T1000 (cell line): ENCODE data around the gene EEF1AKMT2.

Experiments used
- DNase-seq: peaks from one replicate; lab custom pipeline; 2025; ENCODE audit warnings: mixed read lengths; lab: John Stamatoyannopoulos, UW

EEF1AKMT2 gene

GRCh38 chr10:124719213-124719851 lies 72.4 kb downstream of the EEF1AKMT2 start:
- DNase-seq: no peak

DNA sequence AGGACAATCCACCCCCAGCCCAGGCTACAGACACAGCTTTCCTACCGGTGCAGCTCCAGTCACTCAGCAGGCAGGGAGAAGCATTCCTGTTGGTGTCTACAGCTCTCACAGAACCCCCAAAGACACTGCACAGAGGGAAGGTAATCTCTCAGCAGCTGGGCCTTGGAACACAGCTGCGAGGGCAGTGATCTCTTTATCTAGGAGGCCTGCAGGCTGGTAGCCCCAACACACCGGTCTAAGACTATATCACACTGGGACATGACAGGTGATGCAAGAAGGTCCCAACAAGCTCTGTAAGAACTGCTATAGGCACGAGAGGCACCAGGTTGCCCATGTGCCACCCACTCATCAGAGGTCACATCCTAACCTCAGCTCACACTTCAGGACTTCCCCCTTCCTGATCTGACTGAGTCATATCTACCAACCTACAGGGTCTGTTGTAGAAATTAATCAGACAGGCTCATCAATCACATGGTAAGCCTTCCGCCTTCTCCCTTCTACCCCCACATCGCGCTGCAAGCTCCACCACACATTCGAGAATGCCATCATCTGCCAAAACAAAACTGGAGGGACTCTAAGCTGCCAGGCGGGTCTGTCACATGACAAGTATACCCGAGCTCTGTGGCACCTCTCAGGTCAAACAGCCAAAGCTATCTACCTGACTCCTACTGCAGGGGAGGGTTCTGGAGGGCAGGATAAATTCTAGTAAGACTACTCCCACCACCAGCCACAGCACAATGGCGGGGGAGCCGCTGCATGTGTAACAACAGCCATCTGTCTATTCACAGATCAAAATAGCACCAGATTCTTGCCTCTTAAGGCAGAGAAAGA lies 73.6 kb downstream of the EEF1AKMT2 start:
- no peak for DNase-seq

DNA sequence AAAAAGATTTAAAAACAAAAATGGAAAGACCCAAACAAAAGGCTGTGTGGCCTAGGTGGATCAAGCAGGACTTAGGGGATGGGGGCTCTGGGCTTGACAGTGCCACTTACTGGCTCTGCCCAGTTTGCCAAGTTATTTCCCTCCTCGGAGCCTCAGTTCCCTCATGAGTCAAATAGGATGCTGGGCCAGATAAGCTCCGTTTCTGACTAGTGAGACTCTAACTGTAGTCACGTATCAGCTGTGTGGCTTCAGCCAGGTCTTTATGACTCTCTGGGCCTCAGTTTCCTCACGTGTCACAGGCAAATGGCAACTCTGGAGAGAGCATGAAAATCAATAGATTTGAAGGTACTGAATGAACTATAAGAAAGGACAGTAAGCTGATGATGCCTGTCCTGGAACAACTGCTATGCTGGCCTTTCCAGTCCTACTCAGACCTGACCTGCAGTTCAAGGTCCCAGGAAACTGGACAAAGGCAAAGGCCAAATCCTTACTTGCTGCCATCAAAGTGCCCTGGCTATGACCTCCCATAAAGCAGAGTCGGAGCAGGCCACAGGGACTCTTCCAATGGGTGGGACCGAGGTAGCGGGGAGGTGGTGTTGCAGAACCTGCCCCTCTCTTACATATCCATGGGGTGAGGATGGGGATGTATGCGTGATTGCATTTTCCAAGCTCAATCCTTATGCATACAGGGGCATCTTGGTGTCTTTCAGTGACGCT lies 74.5 kb downstream of the EEF1AKMT2 start:
- no peak for DNase-seq

- DNase-seq: no peak
These were observed 75.3 kb downstream of the EEF1AKMT2 start for GRCh38 chr10:124716369-124716768.

GRCh38 chr10:124715439-124715838 lies 76.2 kb downstream of the EEF1AKMT2 start:
- no peak for DNase-seq

DNA sequence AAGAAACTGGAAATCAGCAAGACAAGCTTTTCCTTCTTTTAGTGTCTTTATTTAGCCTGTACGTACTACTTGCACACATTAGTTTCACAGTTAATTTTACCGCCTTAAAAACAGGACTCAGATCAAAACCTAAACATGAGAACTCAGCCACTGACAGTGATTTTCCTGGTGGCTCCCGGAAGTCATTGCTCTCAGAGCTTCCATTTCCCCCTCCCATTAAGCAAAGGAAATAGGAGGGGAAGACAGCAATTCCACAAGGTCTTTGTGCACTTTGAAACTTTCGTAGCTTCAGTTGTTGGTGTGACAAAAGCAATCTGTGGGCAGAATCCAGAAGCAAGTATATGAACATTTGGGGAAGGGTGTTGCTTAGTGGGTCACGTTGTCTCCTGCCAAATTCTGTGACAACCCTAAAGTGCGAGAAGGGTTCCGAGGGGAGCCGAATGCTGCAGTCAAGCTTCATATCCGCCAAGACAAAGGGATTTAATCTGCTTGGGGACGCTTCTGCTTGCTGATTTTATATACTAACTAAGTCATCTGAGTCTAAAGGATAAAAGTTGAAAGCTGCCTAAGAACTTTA lies 77.9 kb downstream of the EEF1AKMT2 start:
- DNase-seq: no peak

GRCh38 chr10:124712704-124713407 lies 78.8 kb downstream of the EEF1AKMT2 start:
- no peak for DNase-seq

DNA sequence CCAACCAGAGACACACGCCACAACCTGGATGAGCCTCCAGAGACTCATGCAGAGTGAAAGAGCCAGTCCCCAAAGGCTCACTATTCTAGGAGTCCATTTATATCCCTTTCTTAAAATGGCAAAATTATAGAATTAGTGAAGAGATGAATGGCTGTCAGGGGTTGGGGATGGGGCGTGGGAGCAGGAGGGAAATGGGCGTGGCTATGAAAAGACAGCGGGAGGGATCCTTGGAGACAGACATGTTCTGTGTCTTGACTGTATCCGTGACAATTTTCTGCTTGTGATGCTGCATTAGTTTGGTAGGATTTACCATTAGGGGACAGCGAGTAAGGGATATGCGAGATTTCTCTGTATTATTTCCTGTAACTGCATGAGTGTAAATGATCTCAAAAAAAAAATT lies 80.5 kb downstream of the EEF1AKMT2 start:
- DNase-seq: no peak

- DNase-seq: no peak
These were observed 81.3 kb downstream of the EEF1AKMT2 start for GRCh38 chr10:124710266-124710881.

DNA sequence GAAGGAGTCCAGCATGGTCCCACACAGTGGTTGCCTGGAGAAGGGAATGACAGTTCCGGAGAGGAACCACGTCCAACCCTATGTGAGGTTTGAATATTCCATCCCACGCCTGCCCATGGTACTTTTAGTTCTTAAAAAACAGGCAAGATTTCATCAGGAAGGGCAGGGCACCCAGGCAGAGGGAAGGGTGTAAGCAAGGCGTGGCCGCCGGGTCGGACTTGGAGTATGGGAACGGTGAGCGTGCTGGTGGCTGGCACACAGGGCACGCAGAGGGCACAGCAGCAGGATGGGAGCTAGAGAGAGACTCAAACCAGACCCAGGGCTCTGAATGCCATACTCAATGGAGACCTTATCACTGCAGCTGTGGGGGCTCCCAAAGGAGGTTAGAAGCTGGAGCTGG lies 81.8 kb downstream of the EEF1AKMT2 start:
- DNase-seq: no peak

DNA sequence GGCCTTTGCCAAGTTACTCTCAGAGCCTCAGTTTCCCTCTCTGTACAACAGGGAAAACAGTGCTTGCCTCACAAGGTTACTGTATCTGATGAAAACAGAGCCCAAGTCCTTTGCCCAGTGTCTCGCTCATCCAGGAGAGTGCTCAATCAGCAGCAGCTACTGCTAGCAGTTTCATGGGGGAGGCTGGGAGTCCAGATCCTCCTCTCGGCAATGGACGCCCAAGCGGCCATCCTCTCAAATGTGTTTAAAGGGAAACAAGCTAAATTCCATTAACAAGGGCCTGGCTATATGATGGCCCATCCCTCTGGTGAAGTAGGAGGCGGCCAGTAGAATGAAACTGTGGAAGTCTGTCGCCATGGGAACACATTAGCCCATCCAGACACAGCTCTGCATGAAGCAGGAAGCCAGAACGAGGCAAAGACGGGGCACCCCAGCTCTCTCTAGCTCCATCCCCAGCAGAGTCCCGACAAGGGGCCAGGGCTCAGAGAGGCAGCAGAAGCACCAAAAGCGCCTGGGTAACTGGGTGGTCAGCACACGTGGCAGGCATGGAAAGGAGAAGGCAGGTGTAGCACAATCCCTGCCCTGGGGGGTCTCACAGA lies 82.7 kb downstream of the EEF1AKMT2 start:
- DNase-seq: no peak

DNA sequence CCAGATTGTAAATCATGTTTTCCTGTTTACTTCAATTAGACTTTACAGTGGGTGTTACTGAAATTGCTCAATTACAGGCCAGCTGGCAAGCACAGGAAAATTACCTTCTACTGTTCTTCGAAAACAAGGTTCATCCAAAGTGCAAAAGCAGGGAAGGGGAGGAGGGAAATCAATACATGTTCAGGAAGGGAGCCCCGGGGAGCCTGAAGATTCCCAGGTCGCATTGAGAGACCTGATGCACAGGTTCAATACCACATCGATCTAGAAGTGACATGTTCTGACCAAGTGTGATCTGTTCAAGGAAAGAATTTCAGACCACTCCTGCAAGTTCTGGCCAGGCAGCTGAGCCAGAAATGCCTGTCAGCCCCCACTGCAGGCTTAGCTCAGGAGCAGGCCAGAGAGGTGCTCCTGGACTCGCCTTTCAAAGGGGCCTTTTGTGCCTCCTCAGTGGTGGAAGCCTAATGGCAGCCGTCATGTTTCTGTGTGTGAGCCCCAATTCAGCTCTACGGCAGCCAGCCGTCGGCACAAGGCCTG lies 83.4 kb downstream of the EEF1AKMT2 start:
- DNase-seq: no peak
